ENCODE results near the gene SMTNL1. TPM values are rescaled to one million over a fixed set of nuclear protein-coding genes. Genes with fewer than 3 reads are reported as not detected.

Gene SMTNL1
- total RNA-seq, 1 experiment from 2014 or later, result 0.26 TPM

GRCh38 chr11:57599381-57599780, 62.0 kb downstream of the SMTNL1 start (continued):
- no peak for TF ChIP-seq ESRRA (CRISPR knock-in tag; IDR thresholded peaks at IDR 0.05; ENCODE audit: borderline replicate concordance)
- TF ChIP-seq ZNF532 (CRISPR knock-in tag; IDR thresholded peaks at IDR 0.05; ENCODE audit: borderline replicate concordance), result no peak
- no peak for TF ChIP-seq RELA (CRISPR knock-in tag; IDR thresholded peaks at IDR 0.05; ENCODE audit: borderline replicate concordance)
- TF ChIP-seq FOXJ3 (CRISPR knock-in tag; IDR thresholded peaks at IDR 0.05; ENCODE audit: borderline replicate concordance), result no peak

Other genes with a start within 250 kb of the SMTNL1 start
- gene TNKS1BP1, start 212.6 kb upstream of the SMTNL1 start, total RNA-seq (2021), result 109 to 127 TPM (median 125 TPM) in 3 replicates
- gene SSRP1, start 201.7 kb upstream of the SMTNL1 start, total RNA-seq (2021), result 218 to 228 TPM (median 223 TPM) in 3 replicates
- 0.26 to 1.1 TPM (median 0.66 TPM) in 3 replicates for gene P2RX3, start 199.2 kb upstream of the SMTNL1 start, total RNA-seq (2021)
- not detected in 3 replicates for gene PRG3, start 156.4 kb upstream of the SMTNL1 start, total RNA-seq (2021)
- gene PRG2, start 146.9 kb upstream of the SMTNL1 start, total RNA-seq (2021), result 0.57 to 0.60 TPM in 2 of 3 replicates, not detected in the other
- gene SLC43A3, start 110.5 kb upstream of the SMTNL1 start, total RNA-seq (2021), result 22.6 to 25.8 TPM (median 25.3 TPM) in 3 replicates
- 13.8 to 15.5 TPM (median 14.3 TPM) in 3 replicates for gene RTN4RL2, start 77.1 kb upstream of the SMTNL1 start, total RNA-seq (2021)
- gene SLC43A1, start 21.9 kb upstream of the SMTNL1 start, total RNA-seq (2021), result 20.5 to 27.1 TPM (median 21.5 TPM) in 3 replicates
- gene TIMM10, start 6.8 kb upstream of the SMTNL1 start, total RNA-seq (2021), result 63.5 to 92.8 TPM (median 68.4 TPM) in 3 replicates
- 38.8 to 48.5 TPM (median 47.4 TPM) in 3 replicates for gene UBE2L6, start 30.1 kb downstream of the SMTNL1 start, total RNA-seq (2021)
- gene SERPING1, start 60.1 kb downstream of the SMTNL1 start, total RNA-seq (2021), result 49.1 to 51.8 TPM (median 50.2 TPM) in 3 replicates
- 0.15 to 0.30 TPM in 2 of 3 replicates, not detected in the other for gene YPEL4, start 112.3 kb downstream of the SMTNL1 start, total RNA-seq (2021)
- 24.5 to 26.3 TPM (median 24.6 TPM) in 3 replicates for gene CLP1, start 120.2 kb downstream of the SMTNL1 start, total RNA-seq (2021)
- 49.3 to 51.6 TPM (median 50.5 TPM) in 3 replicates for gene ZDHHC5, start 130.5 kb downstream of the SMTNL1 start, total RNA-seq (2021)
- 18.0 to 19.9 TPM (median 19.1 TPM) in 3 replicates for gene MED19, start 174.6 kb downstream of the SMTNL1 start, total RNA-seq (2021)
- gene TMX2, start 175.0 kb downstream of the SMTNL1 start, total RNA-seq (2021), result 84.9 to 85.7 TPM (median 85.4 TPM) in 3 replicates
- gene SELENOH, start 203.9 kb downstream of the SMTNL1 start, total RNA-seq (2021), result 251 to 266 TPM (median 259 TPM) in 3 replicates
- gene BTBD18, start 214.2 kb downstream of the SMTNL1 start, total RNA-seq (2021), result 0.09 to 0.14 TPM in 2 of 3 replicates, not detected in the other
- 164 to 165 TPM (median 164 TPM) in 3 replicates for gene CTNND1, start 224.2 kb downstream of the SMTNL1 start, total RNA-seq (2021)

All from WTC11 (cell line).